PC-9 (cell line): ENCODE data around the gene PLEKHH1.

Experiments
- EZH2 ChIP-seq: fragments of 200-600 bp; sonication (generic); IDR thresholded peaks from 2 replicates; pipeline ENCODE4 v1.8.0; 2017; ENCODE audit warnings: antibody characterized with exemption, low read depth
- TF ChIP-seq, protein P1 (sequence below): fragments of 200-600 bp; sonication (generic); conservative IDR thresholded peaks from 2 replicates; pipeline ENCODE4 v1.6.1; 2017; ENCODE audit warnings: mixed run types, antibody characterized with exemption, mild to moderate bottlenecking, moderate library complexity

DNA sequence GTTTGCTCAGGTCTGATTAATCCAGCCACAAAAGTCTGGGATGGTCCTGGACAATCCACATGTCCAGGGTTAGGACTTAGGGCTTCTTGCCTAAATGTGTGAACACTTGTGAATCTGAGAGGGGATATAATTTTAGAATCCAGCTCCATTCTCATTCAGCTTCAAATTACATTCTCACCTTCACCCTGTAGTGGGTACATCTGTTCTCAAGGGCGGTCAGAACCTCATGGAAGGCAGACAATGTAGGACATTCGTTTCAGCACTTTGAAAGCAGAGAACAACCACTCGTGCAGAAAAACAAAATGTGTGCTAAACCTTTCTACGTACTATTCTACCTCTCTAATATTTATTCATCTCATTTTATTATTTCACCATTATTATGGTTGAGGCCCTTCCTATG lies 45.8 kb upstream of the PLEKHH1 start:
- TF ChIP-seq, protein P1, sequence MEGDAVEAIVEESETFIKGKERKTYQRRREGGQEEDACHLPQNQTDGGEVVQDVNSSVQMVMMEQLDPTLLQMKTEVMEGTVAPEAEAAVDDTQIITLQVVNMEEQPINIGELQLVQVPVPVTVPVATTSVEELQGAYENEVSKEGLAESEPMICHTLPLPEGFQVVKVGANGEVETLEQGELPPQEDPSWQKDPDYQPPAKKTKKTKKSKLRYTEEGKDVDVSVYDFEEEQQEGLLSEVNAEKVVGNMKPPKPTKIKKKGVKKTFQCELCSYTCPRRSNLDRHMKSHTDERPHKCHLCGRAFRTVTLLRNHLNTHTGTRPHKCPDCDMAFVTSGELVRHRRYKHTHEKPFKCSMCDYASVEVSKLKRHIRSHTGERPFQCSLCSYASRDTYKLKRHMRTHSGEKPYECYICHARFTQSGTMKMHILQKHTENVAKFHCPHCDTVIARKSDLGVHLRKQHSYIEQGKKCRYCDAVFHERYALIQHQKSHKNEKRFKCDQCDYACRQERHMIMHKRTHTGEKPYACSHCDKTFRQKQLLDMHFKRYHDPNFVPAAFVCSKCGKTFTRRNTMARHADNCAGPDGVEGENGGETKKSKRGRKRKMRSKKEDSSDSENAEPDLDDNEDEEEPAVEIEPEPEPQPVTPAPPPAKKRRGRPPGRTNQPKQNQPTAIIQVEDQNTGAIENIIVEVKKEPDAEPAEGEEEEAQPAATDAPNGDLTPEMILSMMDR, result no peak
- no peak for TF ChIP-seq EZH2
